ENCODE measurements around the gene SLC35G6.
A peak's percentile ranks its signal among the peaks of the same experiment; 100 is the strongest.

The SLC35G6 gene

GRCh38 chr17:7462474-7463371 lies 18.5 kb upstream of the SLC35G6 start:
- no peak for DNase-seq (ENCODE audit: low read depth)
- TF ChIP-seq CTCF (conservative IDR thresholded peaks at IDR 0.05; ENCODE audit: low read length) = no peak
- H3K4me3 ChIP-seq (ENCODE audit: low read length) = no peak overlapping the region

DNA sequence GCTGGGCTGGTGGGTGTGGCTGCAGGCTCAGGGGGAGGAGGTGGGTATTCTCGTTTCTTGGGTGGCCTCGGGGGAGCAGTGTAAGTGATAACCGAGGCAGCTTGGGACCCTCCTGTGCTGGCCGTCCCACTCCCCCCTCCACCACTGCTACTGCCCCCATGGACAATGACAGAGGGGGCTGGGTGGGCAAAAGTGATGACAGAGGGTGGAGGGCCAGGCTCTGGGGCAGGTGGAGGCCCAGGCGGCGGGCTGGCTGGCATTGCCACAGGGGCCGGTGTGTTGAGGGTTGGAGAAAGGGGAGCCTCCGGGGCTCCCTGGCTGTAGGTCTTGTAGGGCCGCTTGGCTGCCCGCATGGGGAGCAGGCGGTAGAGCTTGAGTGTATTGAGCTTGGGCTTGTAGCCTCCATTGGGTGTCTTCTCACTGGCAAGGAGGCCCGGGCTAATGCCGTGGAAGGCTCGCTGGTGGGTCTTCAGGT lies 17.8 kb upstream of the SLC35G6 start:
- no peak for DNase-seq (ENCODE audit: low read depth)
- H3K4me3 ChIP-seq (ENCODE audit: low read length) = no peak overlapping the region
- TF ChIP-seq CTCF (conservative IDR thresholded peaks at IDR 0.05; ENCODE audit: low read length) = no peak

DNA sequence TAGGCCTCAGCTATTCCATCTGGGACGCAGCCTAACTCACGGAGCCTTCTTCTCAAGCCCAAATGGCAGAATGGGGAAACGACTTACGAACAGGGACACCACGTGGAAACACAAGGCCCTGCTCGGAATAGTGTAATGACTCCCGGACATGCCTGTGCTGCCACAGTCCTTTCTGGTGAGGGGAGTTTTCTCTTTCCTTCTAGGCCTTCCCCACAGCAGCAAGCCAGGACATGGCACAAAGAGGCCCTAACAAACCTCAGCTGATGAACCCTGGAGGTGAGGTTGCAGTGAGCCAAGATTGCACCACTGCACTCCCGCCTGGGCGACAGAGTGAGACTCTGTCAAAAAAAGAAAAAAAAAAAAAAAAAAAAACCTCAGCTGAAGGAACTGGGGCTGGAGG lies 17.2 kb upstream of the SLC35G6 start:
- H3K4me3 ChIP-seq (ENCODE audit: low read length) = no peak overlapping the region
- no peak for TF ChIP-seq CTCF (conservative IDR thresholded peaks at IDR 0.05; ENCODE audit: low read length)
- DNase-seq (ENCODE audit: low read depth) = no peak

DNA sequence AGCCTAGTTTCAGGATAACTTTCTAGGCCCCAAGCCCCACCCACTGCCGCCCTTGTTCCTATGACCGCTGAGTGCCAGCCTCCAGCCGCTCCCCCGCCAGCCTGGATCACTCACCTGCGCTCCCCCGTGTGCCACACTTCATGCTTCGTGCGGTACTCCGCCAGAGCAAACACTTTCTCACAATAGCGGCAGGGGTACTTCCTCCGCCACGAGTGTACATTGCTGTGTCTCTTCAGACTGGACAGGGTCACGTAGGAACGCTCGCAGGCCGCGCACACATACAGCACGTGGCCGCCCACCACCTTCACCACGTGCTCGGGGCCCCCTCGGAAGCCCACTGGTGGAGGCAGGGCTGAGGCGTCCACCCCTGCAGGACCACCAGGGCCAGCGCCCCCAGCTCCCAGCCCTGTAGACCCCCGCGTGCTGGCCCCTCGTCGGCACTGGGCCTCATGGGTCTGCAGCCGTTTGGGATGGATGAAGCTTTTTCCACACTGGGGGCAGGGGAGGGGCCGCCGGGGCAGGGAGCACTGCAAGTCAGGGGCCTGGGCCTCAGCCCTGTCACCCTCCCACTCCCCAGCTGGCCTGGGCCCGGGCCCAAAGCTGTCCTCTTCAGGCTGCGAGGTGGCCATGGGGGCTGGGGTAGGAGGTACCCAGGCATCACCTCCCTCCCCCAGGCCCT lies 15.5 kb upstream of the SLC35G6 start:
- no peak for TF ChIP-seq CTCF (conservative IDR thresholded peaks at IDR 0.05; ENCODE audit: low read length)
- H3K4me3 ChIP-seq (ENCODE audit: low read length) = no peak overlapping the region
- no peak for DNase-seq (ENCODE audit: low read depth)

GRCh38 chr17:7466318-7466638 lies 15.0 kb upstream of the SLC35G6 start:
- no peak for DNase-seq (ENCODE audit: low read depth)
- TF ChIP-seq CTCF (conservative IDR thresholded peaks at IDR 0.05; ENCODE audit: low read length) = no peak

GRCh38 chr17:7466639-7467341 lies 14.5 kb upstream of the SLC35G6 start:
- DNase-seq (ENCODE audit: low read depth) = peak; percentile 50
- no peak overlapping the region for H3K4me3 ChIP-seq (ENCODE audit: low read length)
- no peak for TF ChIP-seq CTCF (conservative IDR thresholded peaks at IDR 0.05; ENCODE audit: low read length)

More at GRCh38 chr17:7466318-7466638, 15.0 kb upstream of the SLC35G6 start:
- H3K4me3 ChIP-seq (ENCODE audit: low read length) = no peak overlapping the region
